Stomach (tissue), 4 donors: Measurements from ENCODE around the gene FGF6.

Experiments
- POLR2A ChIP-seq, 4 donors: fragments of 450-650 bp; IDR thresholded peaks; one replicate each; pipeline ENCODE4 v1.6.1; 2016; ENCODE audit warnings: antibody characterized with exemption in 4 of 4, control low read depth in 2 of 4, mild to moderate bottlenecking in 1 of 4, moderate library complexity in 1 of 4
- TF ChIP-seq, protein P1 (sequence below), 7 experiments: fragments of 450-650 bp in 4 of 7; fragments of 200-600 bp in 3 of 7; sonication (generic) in 3 of 7; IDR thresholded peaks; one replicate each; pipeline ENCODE4 v1.5.1; 2016 to 2019; ENCODE audit warnings: antibody characterized with exemption in 7 of 7, control low read depth in 2 of 7, mild to moderate bottlenecking in 1 of 7

DNA sequence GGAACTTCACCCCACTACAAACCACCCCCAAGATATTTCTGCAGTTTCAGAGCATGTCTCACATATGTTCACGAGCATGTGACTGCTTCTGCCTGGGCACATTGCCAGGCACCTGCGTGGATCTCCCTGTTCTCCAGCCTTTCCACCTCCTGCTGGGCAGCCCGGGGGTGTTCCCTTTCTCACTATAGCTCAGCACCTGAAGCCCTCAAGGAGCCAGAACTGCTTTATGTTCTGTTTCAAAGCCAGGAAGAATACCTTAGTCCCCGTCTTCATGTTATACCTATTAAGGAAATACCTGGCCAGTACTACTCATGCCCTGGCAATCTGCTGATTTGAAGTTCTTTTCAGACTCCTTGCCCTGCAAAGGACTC, 4.2 kb upstream of the FGF6 start:
- TF ChIP-seq, protein P1, sequence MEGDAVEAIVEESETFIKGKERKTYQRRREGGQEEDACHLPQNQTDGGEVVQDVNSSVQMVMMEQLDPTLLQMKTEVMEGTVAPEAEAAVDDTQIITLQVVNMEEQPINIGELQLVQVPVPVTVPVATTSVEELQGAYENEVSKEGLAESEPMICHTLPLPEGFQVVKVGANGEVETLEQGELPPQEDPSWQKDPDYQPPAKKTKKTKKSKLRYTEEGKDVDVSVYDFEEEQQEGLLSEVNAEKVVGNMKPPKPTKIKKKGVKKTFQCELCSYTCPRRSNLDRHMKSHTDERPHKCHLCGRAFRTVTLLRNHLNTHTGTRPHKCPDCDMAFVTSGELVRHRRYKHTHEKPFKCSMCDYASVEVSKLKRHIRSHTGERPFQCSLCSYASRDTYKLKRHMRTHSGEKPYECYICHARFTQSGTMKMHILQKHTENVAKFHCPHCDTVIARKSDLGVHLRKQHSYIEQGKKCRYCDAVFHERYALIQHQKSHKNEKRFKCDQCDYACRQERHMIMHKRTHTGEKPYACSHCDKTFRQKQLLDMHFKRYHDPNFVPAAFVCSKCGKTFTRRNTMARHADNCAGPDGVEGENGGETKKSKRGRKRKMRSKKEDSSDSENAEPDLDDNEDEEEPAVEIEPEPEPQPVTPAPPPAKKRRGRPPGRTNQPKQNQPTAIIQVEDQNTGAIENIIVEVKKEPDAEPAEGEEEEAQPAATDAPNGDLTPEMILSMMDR (IDR thresholded peaks at IDR 0.05) = no peak
- no peak for TF ChIP-seq POLR2A (IDR thresholded peaks at IDR 0.05)
